Lower leg skin (tissue), 4 donors: ENCODE measurements around the gene INPP4B. TPM values are rescaled to one million over a fixed set of nuclear protein-coding genes. Genes with fewer than 3 reads are reported as not detected.

Experiments
- DNase-seq, 2 donors: peaks; one replicate each; pipeline ENCODE4 v3.0.0-alpha.2; 2019; ENCODE audit warnings: low spot score in 2 of 2
- H3K4me3 ChIP-seq: fragments of 200-600 bp; sonication (generic); 2 replicates; pipeline ENCODE4 v1.5.1; 2017; ENCODE audit warnings: mild to moderate bottlenecking, low read depth; ENCODE audit not compliant: poor library complexity, severe bottlenecking
- CTCF ChIP-seq, 3 donors: fragments of 450-650 bp; IDR thresholded peaks; one replicate each; pipeline ENCODE4 v1.5.1; 2016; ENCODE audit warnings: antibody characterized with exemption in 3 of 3, mild to moderate bottlenecking in 3 of 3, moderate library complexity in 2 of 3
- POLR2A ChIP-seq, 2 donors: fragments of 450-650 bp; IDR thresholded peaks; one replicate each; pipeline ENCODE4 v1.6.1; 2016 to 2017; ENCODE audit warnings: antibody characterized with exemption in 2 of 2, mild to moderate bottlenecking in 1 of 2, moderate library complexity in 1 of 2
- WGBS, 2 donors: methylation state at CpG; one replicate each; pipeline ENCODE4 v1.1.5; 2018; 5-methylcytosine and 5-hydroxymethylcytosine counted together
- intact Hi-C: fragments of 100-400 bp; cut with DNase I; formaldehyde crosslinking; loops from one replicate; pipeline ENCODE4 v1.15.0; 2023; ENCODE audit warnings: low total_unique reads
- total RNA-seq, 4 donors: library from RNA; depleted of rRNA; stranded (reverse); fragments of >200 nt; gene quantifications; one replicate each; pipeline ENCODE4 v1.1.0, GENCODE V29; 2016

INPP4B gene
- total RNA-seq, 4 donors from 2014 or later, result 7.6 to 18.5 (median 17.6) TPM

- intact Hi-C loops, result no loop called here
These were observed 393.8 kb downstream of the INPP4B start for GRCh38 chr4:142452161-142452855.

GRCh38 chr4:142449771-142450373, 396.2 kb downstream of the INPP4B start:
- TF ChIP-seq POLR2A (IDR thresholded peaks at IDR 0.05) (no peak), CTCF (IDR thresholded peaks at IDR 0.05) (no peak)
- intact Hi-C loops, result no loop called here
- no peak overlapping the region for H3K4me3 ChIP-seq
- no peak for DNase-seq
- 63 to 64% methylated on average over 2 of the region's 2 CpGs for WGBS, 2 donors

More at GRCh38 chr4:142452161-142452855, 393.8 kb downstream of the INPP4B start:
- TF ChIP-seq POLR2A (IDR thresholded peaks at IDR 0.05), result no peak
- TF ChIP-seq CTCF (IDR thresholded peaks at IDR 0.05), result no peak
- WGBS, 2 donors, result 64 to 68% methylated on average over 6 of the region's 6 CpGs
- H3K4me3 ChIP-seq, result no peak overlapping the region
- no peak for DNase-seq

- DNase-seq, result no peak
- 54 to 67% methylated on average over 3 of the region's 3 CpGs for WGBS, 2 donors
- TF ChIP-seq POLR2A (IDR thresholded peaks at IDR 0.05) (no peak), CTCF (IDR thresholded peaks at IDR 0.05) (no peak)
- no peak overlapping the region for H3K4me3 ChIP-seq
- intact Hi-C loops, result no loop called here
These were observed 399.1 kb downstream of the INPP4B start for GRCh38 chr4:142447009-142447408.

- no peak for DNase-seq
- TF ChIP-seq POLR2A (IDR thresholded peaks at IDR 0.05) (no peak), CTCF (IDR thresholded peaks at IDR 0.05) (no peak)
- H3K4me3 ChIP-seq, result no peak overlapping the region
- WGBS, 2 donors, result 94 to 95% methylated on average over 5 of the region's 5 CpGs
- intact Hi-C loops, result no loop called here
These were observed 402.6 kb downstream of the INPP4B start for GRCh38 chr4:142443469-142443868.

GRCh38 chr4:142440093-142440492, 406.0 kb downstream of the INPP4B start:
- H3K4me3 ChIP-seq, result no peak overlapping the region
- no peak for DNase-seq
- WGBS, 2 donors, result 91 to 94% methylated on average over 2 of the region's 2 CpGs
- intact Hi-C loops, result no loop called here
- TF ChIP-seq CTCF (IDR thresholded peaks at IDR 0.05) (no peak), POLR2A (IDR thresholded peaks at IDR 0.05) (no peak)
